Lung (tissue), 12 donors: Measurements from ENCODE around the gene CDH23. TPM values are rescaled to one million over a fixed set of nuclear protein-coding genes. Genes with fewer than 3 reads are reported as not detected.
A peak's percentile ranks its signal among the peaks of the same experiment; 100 is the strongest.

ENCODE experiments used
- ATAC-seq: fragments of 200-7000 bp; cut with Tn5 transposase; one replicate; pipeline ENCODE4 v1.9.1; 2020; ENCODE audit warnings: moderate number of reproducible peaks; ENCODE audit not compliant: insufficient read depth, low FRiP score
- DNase-seq, 3 donors: peaks; one replicate each; pipeline ENCODE4 v3.0.0-alpha.2; 2013 to 2017
- H3K27ac ChIP-seq, 2 donors: one replicate each; pipeline ENCODE4 v1.5.1; 2013; ENCODE audit warnings: mild to moderate bottlenecking in 2 of 2, moderate library complexity in 2 of 2, control low read depth in 1 of 2, inconsistent platforms in 1 of 2, low read depth in 1 of 2, low read length in 1 of 2
- H3K27me3 ChIP-seq, 3 donors: one replicate each; pipeline ENCODE4 v1.5.1; 2013; ENCODE audit warnings: low read length in 2 of 3; ENCODE audit not compliant: control insufficient read depth in 3 of 3, insufficient read depth in 3 of 3
- H3K36me3 ChIP-seq, 4 donors: one replicate each; pipeline ENCODE4 v1.5.1; 2013; ENCODE audit warnings: low read length in 4 of 4, mild to moderate bottlenecking in 1 of 4, moderate library complexity in 1 of 4; ENCODE audit not compliant: control insufficient read depth in 4 of 4, insufficient read depth in 4 of 4
- H3K4me1 ChIP-seq, 5 donors: one replicate each; pipeline ENCODE4 v1.5.1; 2013; ENCODE audit warnings: low read length in 5 of 5, mild to moderate bottlenecking in 2 of 5, moderate library complexity in 1 of 5; ENCODE audit not compliant: control insufficient read depth in 5 of 5, insufficient read depth in 5 of 5
- H3K4me3 ChIP-seq: one replicate; pipeline ENCODE4 v1.5.1; 2013; ENCODE audit warnings: mild to moderate bottlenecking, control low read depth, moderate library complexity
- H3K9ac ChIP-seq, 2 donors: one replicate each; pipeline ENCODE4 v1.5.1; 2013; ENCODE audit warnings: low read length in 2 of 2, control low read depth in 1 of 2; ENCODE audit not compliant: insufficient read depth in 1 of 2
- H3K9me3 ChIP-seq, 4 donors: one replicate each; pipeline ENCODE4 v1.5.1; 2013; ENCODE audit warnings: low read length in 3 of 4, mild to moderate bottlenecking in 1 of 4, moderate library complexity in 1 of 4; ENCODE audit not compliant: control insufficient read depth in 4 of 4, insufficient read depth in 3 of 4
- CTCF ChIP-seq: IDR thresholded peaks from 2 replicates; pipeline ENCODE4 v1.5.1; 2012; ENCODE audit warnings: mild to moderate bottlenecking; ENCODE audit errors: control extremely low read depth, extremely low read depth
- WGBS, 2 donors: extraction: QIAGEN DNeasy Blood & Tissue Kit; methylation state at CpG; one replicate each; pipeline ENCODE4 v1.1.7; 2013; 5-methylcytosine and 5-hydroxymethylcytosine counted together
- polyA plus RNA-seq, 2 donors: library from polyadenylated mRNA; stranded (reverse); fragments of 200-250 nt; gene quantifications; one replicate each; pipeline ENCODE4 v1.2.1, GENCODE V29; 2013
- total RNA-seq, 2 donors: library from RNA; depleted of rRNA in 1 of 2; stranded (reverse); fragments of >200 nt in 1 of 2; gene quantifications; one replicate each; pipeline ENCODE4 v1.2.1, GENCODE V29; 2014 to 2021
- donor health status: control.
- donor health status: control.
- donor health status: Bipolar disorder and iron deficiency.
- donor health status: healthy.
- donor health status: DM: yes; HTN: yes; CAD: no.

CDH23 gene
- total and polyA plus RNA-seq, 4 donors: 4.5 to 29.5 (median 6.0) TPM

DNA sequence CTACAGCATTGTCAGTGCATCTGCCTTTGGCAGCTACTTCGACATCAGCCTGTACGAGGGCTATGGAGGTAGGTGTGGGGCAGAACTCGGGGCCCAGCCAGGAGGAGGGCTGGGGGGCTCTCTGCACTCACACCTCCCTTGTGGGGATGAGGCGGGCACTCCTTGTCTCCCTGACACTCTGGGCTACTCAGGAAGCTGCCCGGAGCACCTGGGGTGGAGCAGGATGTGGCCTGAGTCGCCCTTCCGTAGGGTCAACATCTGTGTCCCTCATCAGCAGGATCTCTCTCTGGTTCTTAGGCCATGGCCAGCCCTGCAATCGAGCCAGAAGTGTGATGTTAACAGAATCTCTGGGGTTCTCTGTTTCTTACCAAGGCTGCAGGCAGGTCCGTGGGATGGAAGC lies 282.7 kb downstream of the CDH23 start:
- ATAC-seq: no peak
- H3K9ac ChIP-seq: no peak overlapping the region
- 66 to 88% methylated on average over 9 of the region's 9 CpGs for WGBS, 2 donors

GRCh38 chr10:71681977-71682376 lies 285.3 kb downstream of the CDH23 start:
- DNase-seq: no peak
- 89 to 97% methylated on average over 5 of the region's 5 CpGs for WGBS, 2 donors

More for the DNA sequence above, 282.7 kb downstream of the CDH23 start:
- DNase-seq: no peak
- Histone ChIP-seq H3K27ac (peak overlapping the region; percentile 44 to 69), H3K36me3 (no peaks in the 10 kb centered on the region), H3K4me3 (no peak overlapping the region), H3K4me1 (peaks cover 0 to 14% (median 0%) of the 10 kb centered on the region in 5 donors), H3K9me3 (no peaks in the 10 kb centered on the region), H3K27me3 (no peaks in the 10 kb centered on the region)
- TF ChIP-seq CTCF: no peak

DNA sequence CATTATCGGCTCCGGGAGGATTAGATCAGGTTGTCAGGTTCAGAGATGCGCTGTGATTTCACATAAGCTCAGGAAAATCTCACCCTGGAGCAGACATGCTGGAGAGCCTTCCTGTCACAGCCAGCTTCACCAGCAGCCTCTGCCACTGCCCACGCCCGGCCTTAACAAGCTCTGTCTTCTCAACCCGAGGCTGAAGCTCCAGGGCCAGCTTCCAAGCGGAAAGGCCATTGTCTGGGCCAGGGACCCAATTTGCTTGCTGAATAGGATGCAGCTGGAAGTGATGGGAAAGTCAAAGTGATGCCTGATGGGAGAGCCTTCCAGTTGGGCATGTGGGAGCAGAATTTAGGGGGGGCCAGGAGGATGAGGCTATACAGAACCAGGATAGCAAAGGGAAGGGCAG lies 286.6 kb downstream of the CDH23 start:
- H3K4me1 ChIP-seq: peaks cover 0 to 16% (median 5%) of the 10 kb centered on the region in 5 donors
- WGBS, 2 donors: 69 to 80% methylated on average over 7 of the region's 7 CpGs
- DNase-seq (peak in 1 of 3 donors; percentile 27), ATAC-seq (no peak)
- TF ChIP-seq CTCF: no peak
- H3K27me3 ChIP-seq: no peaks in the 10 kb centered on the region
- peak overlapping the region in 1 of 2 donors; percentile 0 for H3K27ac ChIP-seq
- no peaks in the 10 kb centered on the region for H3K9me3 ChIP-seq
- no peak overlapping the region for H3K4me3 ChIP-seq
- H3K9ac ChIP-seq: no peak overlapping the region
- H3K36me3 ChIP-seq: no peaks in the 10 kb centered on the region

More at GRCh38 chr10:71681977-71682376, 285.3 kb downstream of the CDH23 start:
- Histone ChIP-seq H3K27me3 (no peaks in the 10 kb centered on the region), H3K9ac (no peak overlapping the region), H3K36me3 (no peaks in the 10 kb centered on the region), H3K9me3 (no peaks in the 10 kb centered on the region), H3K27ac (no peak overlapping the region), H3K4me3 (no peak overlapping the region), H3K4me1 (peaks cover 0 to 16% (median 4%) of the 10 kb centered on the region in 5 donors)
- ATAC-seq: no peak
- no peak for TF ChIP-seq CTCF
